GM19193 (cell line): Measurements from ENCODE around the gene SNAP47.

Source experiments
- POLR2A ChIP-seq: IDR thresholded peaks from 4 replicates; pipeline ENCODE4 v1.6.1; 2011; ENCODE audit not compliant: insufficient read depth, insufficient read length; ENCODE audit errors: extremely low read depth

SNAP47 gene

GRCh38 chr1:227767401-227768124 is 32.3 kb downstream of the SNAP47 start:
- no peak for TF ChIP-seq POLR2A

GRCh38 chr1:227768125-227768439 is 32.8 kb downstream of the SNAP47 start:
- no peak for TF ChIP-seq POLR2A

DNA sequence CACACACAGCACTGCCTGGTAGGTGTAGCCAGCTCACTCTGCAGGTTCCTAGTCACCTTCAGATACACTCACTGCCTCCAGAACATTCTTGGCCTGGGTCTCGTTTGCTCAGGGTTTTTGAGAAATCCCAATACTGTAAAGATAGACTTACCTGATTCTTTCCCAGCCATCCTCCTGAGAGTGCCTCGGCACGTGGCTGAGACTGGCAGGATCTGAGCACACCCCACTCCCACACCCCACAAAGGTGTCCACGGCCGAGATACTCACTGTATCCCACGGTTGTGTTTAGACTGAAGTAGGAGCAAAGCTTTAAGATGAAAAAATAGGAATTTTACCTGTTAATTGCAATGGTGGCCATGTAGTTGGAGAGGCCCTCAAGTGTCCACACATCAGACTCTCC is 33.4 kb downstream of the SNAP47 start:
- no peak for TF ChIP-seq POLR2A

DNA sequence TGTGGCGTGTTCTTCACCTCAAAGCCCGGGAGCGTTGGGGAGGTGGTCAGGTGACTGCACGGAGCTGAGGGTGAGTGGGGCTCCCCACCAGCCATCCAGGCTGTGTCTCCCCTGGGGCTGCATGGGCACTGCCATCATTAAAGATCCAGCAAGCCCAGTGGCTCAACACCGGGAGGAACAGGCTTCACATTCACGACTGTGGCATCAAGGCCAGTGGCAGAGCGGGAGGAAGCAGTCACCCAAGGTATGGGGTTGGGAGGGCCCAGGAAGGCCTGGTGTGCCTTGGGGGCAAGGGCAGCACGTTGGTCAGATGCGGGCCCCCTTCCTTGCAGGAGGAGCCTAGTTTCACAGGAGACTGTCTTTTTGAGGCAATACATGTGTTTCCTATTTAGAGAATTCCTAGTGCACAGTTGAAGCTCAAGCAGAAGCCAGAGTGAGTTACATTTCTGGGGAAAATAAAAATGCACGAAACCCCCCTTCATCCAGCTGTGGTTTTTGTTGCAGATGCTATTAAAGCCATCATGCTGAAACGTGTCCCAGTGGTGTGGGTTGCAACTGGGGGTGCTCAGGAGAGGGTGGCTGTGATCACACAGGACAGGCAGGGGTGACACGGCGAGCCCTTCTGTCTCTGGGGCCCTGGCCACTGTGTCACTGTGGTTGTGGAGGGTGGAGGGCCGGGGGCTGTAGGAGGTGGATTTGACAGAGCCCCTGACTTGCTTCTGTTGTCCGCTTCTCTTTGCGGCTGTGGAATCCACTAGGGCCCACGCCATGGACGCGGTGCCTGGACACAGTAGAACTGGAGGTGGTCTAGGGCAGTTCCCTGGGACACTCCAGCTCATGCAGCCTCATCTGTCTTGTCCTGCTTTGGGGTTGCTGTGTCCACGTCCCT is 34.1 kb downstream of the SNAP47 start:
- no peak for TF ChIP-seq POLR2A

DNA sequence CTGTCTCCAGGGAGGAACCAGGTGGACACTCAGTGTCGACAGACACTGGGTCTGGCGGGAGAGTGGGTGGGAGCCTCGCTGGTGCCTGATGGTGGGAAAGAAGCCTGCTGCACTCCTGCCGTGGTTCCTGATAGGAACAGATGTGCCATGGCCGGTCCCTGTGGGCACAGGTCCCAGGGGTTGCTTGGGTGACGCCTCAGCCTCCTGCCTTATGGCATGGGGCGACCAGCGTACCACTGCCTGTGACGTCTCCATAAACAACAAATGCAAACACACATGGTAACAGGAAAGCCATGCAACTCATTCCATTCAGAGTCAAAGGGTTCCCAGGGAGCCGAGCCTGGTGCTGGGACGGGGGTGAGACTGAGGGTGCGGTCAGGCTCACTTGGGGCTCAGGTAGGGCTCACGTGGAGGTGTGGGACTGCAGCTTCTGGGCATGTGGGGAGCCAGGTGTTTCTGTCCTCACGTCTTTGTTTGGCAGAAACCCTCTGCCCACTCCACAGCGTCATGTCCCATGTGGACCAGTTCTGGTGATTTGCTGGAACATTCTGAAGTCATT is 34.8 kb downstream of the SNAP47 start:
- no peak for TF ChIP-seq POLR2A

DNA sequence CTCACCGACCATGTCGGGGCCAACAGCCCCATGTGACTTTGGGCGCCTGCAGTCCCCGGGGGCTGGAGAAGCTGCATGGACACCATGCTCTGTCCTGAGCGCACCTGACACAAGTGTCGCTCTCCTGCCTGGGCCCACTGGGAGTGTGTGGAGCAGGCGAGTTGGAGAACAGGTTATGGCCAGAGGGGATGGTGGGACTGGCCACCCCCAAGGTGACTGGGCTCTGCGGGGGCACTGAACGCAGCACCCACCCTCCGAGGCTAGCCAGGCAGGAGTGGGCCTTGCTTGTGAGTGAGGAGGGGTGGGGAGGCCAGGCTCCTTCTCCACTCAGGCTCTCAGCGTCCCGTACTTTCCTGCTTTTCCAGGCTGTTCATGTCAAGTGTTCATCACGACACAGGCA is 35.6 kb downstream of the SNAP47 start:
- no peak for TF ChIP-seq POLR2A

DNA sequence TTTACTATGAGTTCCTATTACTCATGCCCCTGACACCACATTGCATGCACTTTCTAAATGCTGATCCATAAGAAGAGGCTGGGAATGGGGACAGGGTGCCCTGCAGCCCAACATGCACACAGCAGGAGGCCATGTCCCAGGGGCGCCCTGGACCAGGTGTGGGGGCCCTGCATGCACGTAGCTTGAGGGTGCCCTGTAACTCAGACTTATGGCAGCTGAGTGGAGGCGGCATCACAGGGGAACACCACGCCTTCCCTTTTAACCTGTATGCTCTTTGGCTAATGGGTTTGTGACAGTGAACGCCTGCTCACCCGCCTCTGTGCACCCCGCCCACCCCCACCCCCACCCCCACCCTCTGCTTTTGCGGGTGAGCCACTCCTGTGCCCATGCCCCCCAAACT is 36.1 kb downstream of the SNAP47 start:
- no peak for TF ChIP-seq POLR2A

- TF ChIP-seq POLR2A: no peak
Observed at GRCh38 chr1:227771771-227772170, 36.5 kb downstream of the SNAP47 start.

DNA sequence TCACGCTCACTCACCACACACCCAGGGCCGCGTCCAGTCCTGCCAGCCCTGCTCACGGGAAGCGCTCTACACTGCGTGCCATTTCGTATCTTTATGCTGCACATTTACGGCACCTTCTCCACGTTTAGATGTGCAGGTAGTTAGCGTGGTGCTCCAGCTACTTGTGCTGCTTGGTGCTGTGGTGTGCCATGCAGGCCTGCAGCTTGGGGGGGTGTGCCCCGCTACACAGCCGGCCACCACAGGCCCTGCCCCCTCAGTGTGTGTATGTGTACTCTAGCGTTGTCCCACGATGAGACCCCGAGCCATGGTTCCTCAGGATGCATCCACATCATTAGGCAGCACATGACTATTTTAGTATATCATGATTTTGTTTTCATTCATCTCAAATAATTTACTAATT is 38.3 kb downstream of the SNAP47 start:
- TF ChIP-seq POLR2A: no peak

- no peak for TF ChIP-seq POLR2A
Observed at GRCh38 chr1:227774051-227774731, 39.0 kb downstream of the SNAP47 start.

DNA sequence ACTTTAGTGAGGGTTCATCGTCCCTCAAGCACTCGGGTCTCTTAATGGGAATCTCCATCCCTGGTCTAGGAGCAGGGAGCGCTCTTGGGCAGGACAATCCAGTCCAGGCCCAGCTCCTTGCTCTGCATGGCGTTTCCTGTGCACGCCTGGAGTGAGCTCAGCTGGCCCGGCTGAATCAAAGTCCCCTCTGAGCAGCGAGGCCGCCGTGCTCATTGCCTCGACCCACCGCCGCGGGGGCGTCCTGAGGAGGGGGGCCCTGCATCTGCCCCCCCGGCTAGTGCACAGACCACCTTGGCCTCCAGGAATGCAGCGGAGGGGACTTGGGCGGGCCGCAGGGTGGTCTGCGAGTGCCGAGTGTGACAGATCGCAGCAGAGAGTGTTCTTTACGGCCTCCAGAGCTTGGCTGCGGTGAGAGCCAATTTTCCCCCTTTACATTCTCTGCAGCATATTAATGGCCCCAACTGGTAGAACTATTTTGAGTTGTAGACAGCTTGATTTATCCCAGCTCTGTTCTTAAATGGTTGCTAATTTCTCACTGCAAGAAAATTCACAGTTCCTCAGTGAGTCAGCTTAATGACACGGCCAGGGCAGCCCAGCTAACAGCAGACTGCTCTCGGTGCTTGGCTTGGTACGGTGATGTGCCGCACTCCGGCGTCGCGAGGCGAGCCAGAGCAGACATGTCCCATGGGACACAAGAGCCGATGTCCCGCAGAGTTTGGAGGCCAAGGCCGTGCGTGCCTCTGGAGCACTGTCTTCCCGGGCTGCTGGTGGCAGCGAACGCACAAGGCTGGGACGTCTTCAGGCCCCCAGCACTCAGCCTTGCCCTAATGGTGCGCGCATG is 39.8 kb downstream of the SNAP47 start:
- no peak for TF ChIP-seq POLR2A

GRCh38 chr1:227775841-227776240 is 40.6 kb downstream of the SNAP47 start:
- no peak for TF ChIP-seq POLR2A

DNA sequence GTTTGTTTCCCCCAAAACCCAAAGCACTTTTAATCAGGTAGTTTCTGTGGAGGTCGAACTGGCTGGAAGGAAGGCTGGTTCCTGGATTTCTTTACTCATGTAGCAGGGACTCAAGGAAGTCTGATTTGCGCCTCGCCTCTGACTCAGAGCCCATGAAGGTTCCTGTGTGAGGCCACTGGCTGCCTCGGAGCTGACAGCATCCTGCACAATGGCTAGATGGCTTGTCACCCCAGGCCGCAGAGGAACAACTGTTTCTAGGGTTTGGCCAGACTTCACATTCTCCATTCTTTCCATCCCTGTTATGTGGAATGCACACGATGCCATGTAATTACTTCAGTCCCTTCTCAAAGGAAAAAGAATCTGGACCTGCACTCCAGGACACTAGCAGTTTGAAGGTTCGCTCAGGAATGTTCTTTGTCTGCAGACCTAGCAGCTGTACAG is 41.1 kb downstream of the SNAP47 start:
- no peak for TF ChIP-seq POLR2A

- TF ChIP-seq POLR2A: no peak
Observed at GRCh38 chr1:227777156-227777555, 41.9 kb downstream of the SNAP47 start.
